Osteocyte (in vitro differentiated cells): ENCODE data around the gene LTBP3. TPM values are rescaled to one million over a fixed set of nuclear protein-coding genes. Genes with fewer than 3 reads are reported as not detected.

ENCODE experiments used
- DNase-seq: peaks from one replicate; pipeline ENCODE4 v3.0.0; 2021; ENCODE audit warnings: mixed read lengths; ENCODE audit not compliant: unreplicated experiment; ENCODE audit errors: extremely low spot score
- H3K27ac Mint-ChIP-seq: one replicate; pipeline ENCODE4 v1.8.0; 2021; ENCODE audit warnings: mild to moderate bottlenecking, mixed read lengths; ENCODE audit not compliant: unreplicated experiment
- H3K27me3 Mint-ChIP-seq: one replicate; pipeline ENCODE4 v1.8.0; 2021; ENCODE audit warnings: mixed read lengths; ENCODE audit not compliant: unreplicated experiment
- H3K36me3 Mint-ChIP-seq: one replicate; pipeline ENCODE4 v1.8.0; 2021; ENCODE audit warnings: mixed read lengths; ENCODE audit not compliant: unreplicated experiment
- H3K4me1 Mint-ChIP-seq: one replicate; pipeline ENCODE4 v1.8.0; 2021; ENCODE audit warnings: mixed read lengths; ENCODE audit not compliant: unreplicated experiment
- H3K4me3 Mint-ChIP-seq: one replicate; pipeline ENCODE4 v1.8.0; 2021; ENCODE audit warnings: mild to moderate bottlenecking, moderate library complexity, mixed read lengths; ENCODE audit not compliant: unreplicated experiment
- H3K9me3 Mint-ChIP-seq: one replicate; pipeline ENCODE4 v1.8.0; 2021; ENCODE audit warnings: mixed read lengths; ENCODE audit not compliant: unreplicated experiment
- total RNA-seq: library from RNA; stranded (reverse); gene quantifications from 2 replicates; pipeline ENCODE4 v1.2.1, GENCODE V29; 2021
- TF ChIP-seq, protein P1 (sequence below): fragments of 200-600 bp; sonication (generic); IDR thresholded peaks from 2 replicates; pipeline ENCODE4 v1.5.0; 2021; ENCODE audit warnings: antibody characterized with exemption, mild to moderate bottlenecking, moderate library complexity

The LTBP3 gene
- total RNA-seq, 1 donor from 2014 or later, result 256 TPM

GRCh38 chr11:65557280-65558001 is 718 bp downstream of the LTBP3 start:
- TF ChIP-seq, protein P1, sequence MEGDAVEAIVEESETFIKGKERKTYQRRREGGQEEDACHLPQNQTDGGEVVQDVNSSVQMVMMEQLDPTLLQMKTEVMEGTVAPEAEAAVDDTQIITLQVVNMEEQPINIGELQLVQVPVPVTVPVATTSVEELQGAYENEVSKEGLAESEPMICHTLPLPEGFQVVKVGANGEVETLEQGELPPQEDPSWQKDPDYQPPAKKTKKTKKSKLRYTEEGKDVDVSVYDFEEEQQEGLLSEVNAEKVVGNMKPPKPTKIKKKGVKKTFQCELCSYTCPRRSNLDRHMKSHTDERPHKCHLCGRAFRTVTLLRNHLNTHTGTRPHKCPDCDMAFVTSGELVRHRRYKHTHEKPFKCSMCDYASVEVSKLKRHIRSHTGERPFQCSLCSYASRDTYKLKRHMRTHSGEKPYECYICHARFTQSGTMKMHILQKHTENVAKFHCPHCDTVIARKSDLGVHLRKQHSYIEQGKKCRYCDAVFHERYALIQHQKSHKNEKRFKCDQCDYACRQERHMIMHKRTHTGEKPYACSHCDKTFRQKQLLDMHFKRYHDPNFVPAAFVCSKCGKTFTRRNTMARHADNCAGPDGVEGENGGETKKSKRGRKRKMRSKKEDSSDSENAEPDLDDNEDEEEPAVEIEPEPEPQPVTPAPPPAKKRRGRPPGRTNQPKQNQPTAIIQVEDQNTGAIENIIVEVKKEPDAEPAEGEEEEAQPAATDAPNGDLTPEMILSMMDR, result no peak
- Mint-ChIP-seq H3K27ac (peak overlapping the region; percentile 96), H3K4me3 (peak overlapping the region; percentile 81), H3K9me3 (no peaks in the 10 kb centered on the region), H3K27me3 (no peaks in the 10 kb centered on the region), H3K4me1 (peaks cover 70% of the 10 kb centered on the region), H3K36me3 (peaks cover 6% of the 10 kb centered on the region)
- DNase-seq, result no peak

GRCh38 chr11:65556470-65557279 is 1.5 kb downstream of the LTBP3 start:
- TF ChIP-seq, protein P1, result no peak
- Mint-ChIP-seq H3K27me3 (no peaks in the 10 kb centered on the region), H3K9me3 (no peaks in the 10 kb centered on the region), H3K4me3 (peak overlapping the region; percentile 81), H3K27ac (peak overlapping the region; percentile 96), H3K36me3 (peaks cover 11% of the 10 kb centered on the region), H3K4me1 (peaks cover 70% of the 10 kb centered on the region)
- no peak for DNase-seq

DNA sequence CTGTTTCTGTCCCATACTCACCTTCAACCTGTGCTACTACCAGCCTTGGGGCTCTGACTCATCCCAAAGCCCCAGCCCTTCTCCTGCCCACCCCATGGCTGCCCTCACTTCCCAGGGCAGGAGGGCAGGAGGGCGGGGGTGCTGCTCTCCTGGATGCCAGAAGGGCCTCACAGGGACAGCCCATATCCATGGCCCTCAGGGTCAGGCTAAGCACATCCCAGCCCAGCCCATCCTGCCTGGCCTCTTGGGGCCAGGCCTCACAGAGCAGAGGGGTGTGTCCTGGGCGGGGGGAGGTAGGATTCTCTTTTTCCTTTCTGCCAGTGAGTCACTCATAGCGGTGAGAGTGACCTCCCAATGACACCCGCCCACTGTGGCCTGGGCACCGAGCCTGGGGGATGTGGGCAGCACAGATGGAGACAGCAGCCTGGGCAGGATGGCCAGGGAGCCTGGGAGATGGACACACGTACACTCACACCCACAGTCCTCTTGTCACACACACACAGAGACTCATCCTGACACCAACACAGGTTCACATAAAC is 2.4 kb downstream of the LTBP3 start:
- Mint-ChIP-seq H3K4me3 (peak overlapping the region; percentile 81), H3K27me3 (no peaks in the 10 kb centered on the region), H3K4me1 (peaks cover 62% of the 10 kb centered on the region), H3K27ac (peak overlapping the region; percentile 96), H3K36me3 (peaks cover 20% of the 10 kb centered on the region), H3K9me3 (no peaks in the 10 kb centered on the region)
- DNase-seq, result no peak
- TF ChIP-seq, protein P1, result no peak

GRCh38 chr11:65554842-65555430 is 3.2 kb downstream of the LTBP3 start:
- peaks cover 54% of the 10 kb centered on the region for H3K4me1 Mint-ChIP-seq
- H3K27ac Mint-ChIP-seq, result peak overlapping the region; percentile 96
- peaks cover 23% of the 10 kb centered on the region for H3K36me3 Mint-ChIP-seq
- no peaks in the 10 kb centered on the region for H3K9me3 Mint-ChIP-seq
- DNase-seq, result no peak
- no peak overlapping the region for H3K4me3 Mint-ChIP-seq
- no peaks in the 10 kb centered on the region for H3K27me3 Mint-ChIP-seq
- TF ChIP-seq, protein P1, result no peak
